Inflammatory macrophage (primary cell): Measurements from ENCODE around the gene MARCHF2.
"Not testable (repeated sequence)": the region's sequence is repeated elsewhere in the genome, so short reads cannot be mapped to it uniquely, and the experiment has no call there.

Experiments
- DNase-seq, 2 donors: peaks; one replicate each; pipeline ENCODE4 v3.0.0-alpha.2; 2020 to 2022
- total RNA-seq, 18 experiments: gene quantifications; one replicate each; lab custom pipeline; 2026; ENCODE audit warnings: mixed read lengths in 6 of 18, inconsistent platforms in 2 of 18; lab: John Stamatoyannopoulos, UW

Gene MARCHF2, protein sequence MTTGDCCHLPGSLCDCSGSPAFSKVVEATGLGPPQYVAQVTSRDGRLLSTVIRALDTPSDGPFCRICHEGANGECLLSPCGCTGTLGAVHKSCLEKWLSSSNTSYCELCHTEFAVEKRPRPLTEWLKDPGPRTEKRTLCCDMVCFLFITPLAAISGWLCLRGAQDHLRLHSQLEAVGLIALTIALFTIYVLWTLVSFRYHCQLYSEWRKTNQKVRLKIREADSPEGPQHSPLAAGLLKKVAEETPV
- 40.3 to 202 (median 89.2) reads per million in 18 experiments for total RNA-seq

DNA sequence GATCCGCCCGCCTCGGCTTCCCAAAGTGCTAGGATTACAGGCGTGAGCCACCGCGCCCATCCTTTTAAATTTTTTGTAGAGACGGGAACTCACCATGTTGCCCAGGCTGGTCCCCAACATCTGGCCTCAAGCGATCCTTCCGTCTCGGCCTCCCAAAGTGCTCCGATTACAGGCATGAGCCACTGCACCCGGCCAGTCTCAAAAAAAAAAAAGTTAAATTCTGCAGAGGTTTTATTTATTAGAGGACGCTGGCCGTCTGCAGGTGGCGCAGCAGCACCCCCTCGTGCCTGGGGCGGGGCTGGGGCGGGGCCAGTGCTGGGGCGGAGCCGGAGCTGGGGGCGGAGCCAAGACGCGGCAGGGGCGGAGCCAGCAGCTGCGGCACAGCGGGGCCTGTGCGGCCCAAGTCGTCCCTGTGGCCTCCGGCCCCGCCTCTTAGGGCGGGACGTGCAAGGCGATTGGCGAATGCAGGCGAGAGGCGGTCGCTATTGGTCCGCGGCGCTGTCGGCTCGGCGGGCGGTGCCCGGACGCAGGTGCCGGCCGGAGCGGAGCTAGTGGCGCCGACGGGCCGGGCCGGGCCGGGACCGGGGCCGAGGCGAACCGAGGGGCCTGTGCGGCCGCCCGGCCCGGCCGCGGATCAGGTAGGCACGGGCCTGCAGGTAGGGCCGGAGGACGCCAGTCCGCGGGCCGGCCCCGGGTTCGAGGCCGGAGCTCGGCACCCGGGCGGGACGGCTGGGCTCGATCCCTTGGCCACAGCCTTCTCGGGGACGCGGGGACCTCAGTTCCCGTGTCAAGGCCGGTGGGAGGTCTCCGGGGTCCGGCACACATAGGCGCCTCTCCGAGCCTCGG lies at the start of gene MARCHF2:
MARCHF2 (plus strand) TSS at position 523 of the 846 bp plus-strand sequence. CDS start 8,536 bp downstream, outside the sequence.
- peak; percentile 98 to 99 for DNase-seq

DNA sequence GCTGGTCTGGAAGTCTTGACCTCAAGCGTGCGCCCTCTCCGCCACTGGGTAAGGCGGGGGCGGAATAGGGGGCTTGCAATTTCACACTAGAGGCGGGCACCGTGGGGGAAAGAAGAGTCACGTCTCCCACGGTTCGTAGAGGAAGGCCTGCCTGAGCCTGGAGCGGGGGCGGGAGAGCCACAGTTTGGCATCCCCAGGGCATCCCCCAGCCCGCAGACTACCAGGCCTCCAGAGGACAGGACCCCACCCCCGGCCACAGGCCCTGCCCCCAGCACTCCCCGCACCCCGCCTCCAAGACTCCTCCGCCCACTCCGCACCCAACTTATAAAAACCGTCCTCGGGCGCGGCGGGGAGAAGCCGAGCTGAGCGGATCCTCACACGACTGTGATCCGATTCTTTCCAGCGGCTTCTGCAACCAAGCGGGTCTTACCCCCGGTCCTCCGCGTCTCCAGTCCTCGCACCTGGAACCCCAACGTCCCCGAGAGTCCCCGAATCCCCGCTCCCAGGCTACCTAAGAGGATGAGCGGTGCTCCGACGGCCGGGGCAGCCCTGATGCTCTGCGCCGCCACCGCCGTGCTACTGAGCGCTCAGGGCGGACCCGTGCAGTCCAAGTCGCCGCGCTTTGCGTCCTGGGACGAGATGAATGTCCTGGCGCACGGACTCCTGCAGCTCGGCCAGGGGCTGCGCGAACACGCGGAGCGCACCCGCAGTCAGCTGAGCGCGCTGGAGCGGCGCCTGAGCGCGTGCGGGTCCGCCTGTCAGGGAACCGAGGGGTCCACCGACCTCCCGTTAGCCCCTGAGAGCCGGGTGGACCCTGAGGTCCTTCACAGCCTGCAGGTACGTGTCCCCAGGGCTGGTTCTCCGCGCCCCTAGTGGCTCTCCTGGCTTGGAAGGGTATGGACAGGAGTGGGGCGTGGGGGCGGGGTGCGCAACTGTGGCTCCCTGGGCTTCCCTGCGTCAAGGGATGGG lies 49.0 kb upstream of the MARCHF2 start, which contains the start of gene ANGPTL4:
ANGPTL4 (plus strand) TSS at position 353 of the 969 bp plus-strand sequence; CDS start at position 520, 167 bp downstream.
- peak in 1 of 2 donors; percentile 34 for DNase-seq

DNA sequence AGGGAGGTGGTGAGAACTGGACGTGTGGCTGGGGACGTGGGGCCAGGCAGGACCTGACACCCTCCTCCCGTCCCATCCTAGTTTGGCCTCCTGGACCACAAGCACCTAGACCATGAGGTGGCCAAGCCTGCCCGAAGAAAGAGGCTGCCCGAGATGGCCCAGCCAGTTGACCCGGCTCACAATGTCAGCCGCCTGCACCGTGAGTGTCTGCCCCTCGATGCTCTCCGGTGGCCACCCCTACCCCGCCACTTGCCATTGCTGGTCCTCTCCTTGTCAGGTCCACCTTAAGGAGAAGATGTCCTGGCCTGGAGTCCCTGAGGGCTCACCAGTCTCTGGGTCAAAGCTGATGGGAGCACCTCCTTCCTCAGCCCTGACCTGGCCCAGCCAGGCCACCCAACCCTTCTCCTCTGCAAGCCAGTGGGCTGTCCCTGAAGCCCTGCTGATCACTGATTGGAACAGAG lies 47.0 kb upstream of the MARCHF2 start:
- DNase-seq: no peak

DNA sequence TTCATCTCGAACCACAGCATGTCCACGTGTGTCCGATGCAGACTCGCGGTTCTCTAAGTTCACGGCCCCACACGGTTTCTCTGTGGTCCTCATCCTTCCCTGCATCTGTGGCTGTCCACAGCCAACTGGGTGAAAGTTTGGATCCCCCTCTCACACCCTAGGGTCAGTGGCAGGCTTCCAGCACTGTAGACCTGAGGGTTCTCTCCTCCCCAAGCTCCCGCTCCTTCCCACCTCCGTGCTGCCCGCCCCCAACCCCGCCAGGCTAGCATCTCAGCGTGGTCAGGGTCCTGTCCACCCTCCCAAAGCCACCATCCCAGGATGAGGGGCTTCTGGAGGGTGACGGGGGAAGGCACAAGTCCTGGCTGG lies 46.2 kb upstream of the MARCHF2 start:
- DNase-seq: no peak

DNA sequence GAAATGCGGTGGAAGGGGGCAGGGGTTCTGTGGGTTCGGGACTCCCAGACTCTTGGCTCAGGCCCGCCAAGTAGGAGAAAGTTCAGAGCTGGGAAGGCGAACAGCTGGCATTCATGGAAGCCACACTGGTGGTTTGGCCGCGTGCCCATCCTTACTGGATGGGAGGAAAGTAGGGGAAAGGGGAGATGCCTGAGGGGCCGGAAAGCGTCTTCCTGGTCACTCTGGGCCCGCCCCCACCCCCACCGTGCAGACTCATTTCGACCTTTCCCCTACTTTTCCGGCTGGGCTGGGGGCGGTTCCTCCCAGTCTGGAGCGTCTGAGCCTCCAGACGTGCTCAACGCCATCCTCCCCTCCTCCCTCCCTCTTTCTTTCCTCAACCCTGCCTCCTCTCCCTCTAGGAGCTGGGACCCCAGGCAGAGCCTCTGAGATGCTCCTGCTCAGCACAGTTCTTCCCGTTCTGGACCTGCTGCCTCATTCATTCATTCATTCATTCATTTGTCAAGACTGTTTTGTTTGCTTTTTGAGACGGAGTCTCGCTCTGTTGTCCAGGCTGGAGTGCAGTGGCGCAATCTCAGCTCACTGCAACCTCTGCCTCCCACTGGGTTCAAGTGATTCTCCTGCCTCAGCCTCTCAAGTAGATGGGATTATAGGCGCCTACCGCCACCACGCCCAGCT lies 45.6 kb upstream of the MARCHF2 start:
- DNase-seq: no peak

DNA sequence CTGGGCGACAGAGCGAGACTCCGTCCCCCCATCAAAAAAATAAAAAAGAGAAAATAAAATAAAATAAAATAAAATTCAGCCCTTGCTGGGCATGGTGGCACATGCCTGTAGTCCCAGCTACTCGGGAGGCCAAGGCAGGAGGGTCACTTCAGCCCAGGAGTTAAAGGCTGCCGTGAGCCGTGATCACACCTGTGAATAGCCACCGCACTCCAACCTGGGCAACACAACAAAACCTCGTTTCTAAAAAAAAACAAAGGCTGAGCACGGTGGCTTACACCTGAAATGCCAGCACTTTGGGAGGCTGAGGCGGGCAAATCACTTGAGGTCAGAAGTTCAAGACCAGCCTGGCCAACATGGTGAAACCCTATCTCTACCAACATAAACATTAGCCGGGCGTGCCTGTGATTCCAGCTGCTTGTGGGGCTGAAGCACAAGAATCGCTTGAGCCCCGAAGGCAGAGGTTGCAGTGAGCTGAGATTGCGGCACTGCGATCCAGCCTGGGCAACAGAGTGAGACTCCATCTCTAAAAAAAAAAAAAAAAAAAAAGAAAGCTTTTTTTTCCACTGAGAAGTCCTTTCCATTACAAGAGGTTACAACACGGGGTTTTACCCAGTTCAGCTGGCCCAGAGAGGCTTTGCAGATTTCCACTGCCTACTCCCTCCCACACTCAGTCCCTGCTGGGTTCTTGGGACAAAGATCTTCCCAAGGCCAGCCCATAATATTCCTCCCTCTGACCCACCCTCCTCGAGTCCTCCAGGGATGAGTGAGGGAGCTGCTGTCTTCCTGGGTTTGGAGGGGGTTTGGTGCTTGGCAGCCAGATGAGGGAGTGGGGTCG lies 42.7 kb upstream of the MARCHF2 start:
- peak in 1 of 2 donors; percentile 62 for DNase-seq

DNA sequence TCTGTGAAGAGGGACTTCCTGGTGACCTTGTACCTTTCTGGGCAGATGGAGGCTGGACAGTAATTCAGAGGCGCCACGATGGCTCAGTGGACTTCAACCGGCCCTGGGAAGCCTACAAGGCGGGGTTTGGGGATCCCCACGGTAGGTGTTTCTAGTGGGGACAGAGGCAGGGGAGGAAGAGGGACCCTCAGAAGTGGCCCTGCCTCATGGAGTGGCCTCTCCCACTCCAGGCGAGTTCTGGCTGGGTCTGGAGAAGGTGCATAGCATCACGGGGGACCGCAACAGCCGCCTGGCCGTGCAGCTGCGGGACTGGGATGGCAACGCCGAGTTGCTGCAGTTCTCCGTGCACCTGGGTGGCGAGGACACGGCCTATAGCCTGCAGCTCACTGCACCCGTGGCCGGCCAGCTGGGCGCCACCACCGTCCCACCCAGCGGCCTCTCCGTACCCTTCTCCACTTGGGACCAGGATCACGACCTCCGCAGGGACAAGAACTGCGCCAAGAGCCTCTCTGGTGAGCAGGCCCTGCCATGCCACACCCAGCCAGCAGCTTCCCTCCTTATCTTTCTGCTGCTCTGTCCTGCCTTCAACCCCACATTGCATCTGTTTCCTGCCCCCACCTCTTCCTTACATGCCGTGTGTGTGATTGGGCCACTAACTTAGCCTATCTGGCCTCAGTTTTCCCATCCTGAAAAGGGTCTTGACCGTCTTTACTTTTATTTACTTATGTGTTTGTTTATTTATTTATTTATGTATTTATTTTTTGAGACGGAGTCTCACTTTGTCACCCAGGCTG lies 41.9 kb upstream of the MARCHF2 start:
- DNase-seq: no peak

DNA sequence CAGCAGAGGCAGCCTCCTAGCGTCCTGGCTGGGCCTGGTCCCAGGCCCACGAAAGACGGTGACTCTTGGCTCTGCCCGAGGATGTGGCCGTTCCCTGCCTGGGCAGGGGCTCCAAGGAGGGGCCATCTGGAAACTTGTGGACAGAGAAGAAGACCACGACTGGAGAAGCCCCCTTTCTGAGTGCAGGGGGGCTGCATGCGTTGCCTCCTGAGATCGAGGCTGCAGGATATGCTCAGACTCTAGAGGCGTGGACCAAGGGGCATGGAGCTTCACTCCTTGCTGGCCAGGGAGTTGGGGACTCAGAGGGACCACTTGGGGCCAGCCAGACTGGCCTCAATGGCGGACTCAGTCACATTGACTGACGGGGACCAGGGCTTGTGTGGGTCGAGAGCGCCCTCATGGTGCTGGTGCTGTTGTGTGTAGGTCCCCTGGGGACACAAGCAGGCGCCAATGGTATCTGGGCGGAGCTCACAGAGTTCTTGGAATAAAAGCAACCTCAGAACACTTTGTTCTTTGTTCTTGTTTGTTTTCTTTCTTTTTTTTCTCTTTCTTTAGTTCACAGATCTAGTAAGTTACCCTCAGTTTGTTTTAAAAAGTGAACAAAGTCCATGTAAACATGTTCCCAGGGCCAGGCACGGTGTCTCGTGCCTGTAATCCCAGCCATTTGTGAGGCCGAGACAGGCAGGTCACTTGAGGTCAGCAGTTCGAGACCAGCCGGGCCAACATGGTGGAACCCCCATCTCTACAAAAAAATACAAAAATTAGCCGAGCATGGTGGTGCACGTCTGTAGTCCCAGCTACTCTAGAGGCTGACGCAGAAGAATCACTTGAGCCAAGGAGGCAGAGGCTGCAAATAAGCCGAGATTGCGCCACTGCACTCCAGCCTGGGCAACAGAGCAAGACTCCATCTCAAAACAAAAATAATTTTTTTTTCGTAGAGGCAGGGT lies 39.0 kb upstream of the MARCHF2 start:
- DNase-seq: no peak

DNA sequence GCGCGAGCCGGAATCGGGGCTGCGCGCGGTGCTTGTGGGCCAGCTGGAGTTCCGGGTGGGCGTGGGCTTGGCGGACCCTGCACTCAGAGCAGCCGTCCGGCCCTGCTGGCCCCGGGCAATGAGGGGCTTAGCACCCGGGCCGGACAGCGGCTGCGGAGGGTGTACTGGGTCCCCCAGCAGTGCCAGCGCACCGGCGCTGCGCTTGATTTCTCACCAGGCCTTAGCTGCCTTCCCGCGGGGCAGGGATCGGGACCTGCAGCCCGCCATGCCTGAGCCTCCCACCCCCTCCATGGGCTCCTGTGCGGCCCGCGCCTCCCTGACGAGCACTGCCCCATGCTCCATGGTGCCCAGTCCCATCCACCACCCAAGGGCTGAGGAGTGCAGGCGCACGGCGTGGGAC lies 37.3 kb upstream of the MARCHF2 start:
- DNase-seq: not testable (repeated sequence)

DNA sequence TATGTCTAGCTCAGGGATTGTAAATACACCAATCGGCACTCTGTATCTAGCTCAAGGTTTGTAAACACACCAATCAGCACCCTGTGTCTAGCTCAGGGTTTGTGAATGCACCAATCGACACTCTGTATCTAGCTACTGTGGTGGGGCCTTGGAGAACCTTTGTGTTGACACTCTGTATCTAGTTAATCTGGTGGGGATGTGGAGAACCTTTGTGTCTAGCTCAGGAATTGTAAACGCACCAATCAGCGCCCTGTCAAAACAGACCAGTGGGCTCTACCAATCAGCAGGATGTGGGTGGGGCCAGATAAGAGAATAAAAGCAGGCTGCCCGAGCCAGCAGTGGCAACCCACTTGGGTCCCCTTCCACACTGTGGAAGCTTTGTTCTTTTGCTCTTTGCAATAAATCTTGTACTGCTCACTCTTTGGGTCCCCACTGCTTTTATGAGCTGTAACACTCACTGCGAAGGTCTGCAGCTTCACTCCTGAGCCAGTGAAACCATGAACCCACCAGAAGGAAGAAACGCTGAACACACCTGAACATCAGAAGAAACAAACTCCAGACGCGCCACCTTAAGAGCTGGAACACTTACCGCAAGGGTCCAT lies 36.6 kb upstream of the MARCHF2 start:
- not testable (repeated sequence) for DNase-seq

DNA sequence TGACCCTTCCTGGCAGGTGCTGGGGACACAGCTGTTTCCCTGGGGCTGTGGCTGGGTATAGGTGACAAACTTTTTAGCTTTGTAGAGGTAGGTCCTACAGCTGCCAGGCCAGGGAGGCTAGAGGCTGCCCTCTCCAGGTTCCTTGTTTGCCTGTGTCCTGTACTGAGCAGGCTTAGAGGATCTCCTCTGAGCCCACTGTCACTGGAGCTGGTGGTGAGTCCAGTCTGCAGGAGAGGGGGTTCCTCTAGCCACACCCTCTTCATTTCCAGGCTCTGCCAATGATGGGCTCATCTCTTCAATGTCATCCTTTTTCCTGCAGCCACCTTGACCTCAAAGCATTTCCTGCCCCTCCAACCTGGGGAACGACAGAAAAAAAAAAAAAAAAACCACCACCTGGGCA lies 35.5 kb upstream of the MARCHF2 start:
- DNase-seq: no peak

DNA sequence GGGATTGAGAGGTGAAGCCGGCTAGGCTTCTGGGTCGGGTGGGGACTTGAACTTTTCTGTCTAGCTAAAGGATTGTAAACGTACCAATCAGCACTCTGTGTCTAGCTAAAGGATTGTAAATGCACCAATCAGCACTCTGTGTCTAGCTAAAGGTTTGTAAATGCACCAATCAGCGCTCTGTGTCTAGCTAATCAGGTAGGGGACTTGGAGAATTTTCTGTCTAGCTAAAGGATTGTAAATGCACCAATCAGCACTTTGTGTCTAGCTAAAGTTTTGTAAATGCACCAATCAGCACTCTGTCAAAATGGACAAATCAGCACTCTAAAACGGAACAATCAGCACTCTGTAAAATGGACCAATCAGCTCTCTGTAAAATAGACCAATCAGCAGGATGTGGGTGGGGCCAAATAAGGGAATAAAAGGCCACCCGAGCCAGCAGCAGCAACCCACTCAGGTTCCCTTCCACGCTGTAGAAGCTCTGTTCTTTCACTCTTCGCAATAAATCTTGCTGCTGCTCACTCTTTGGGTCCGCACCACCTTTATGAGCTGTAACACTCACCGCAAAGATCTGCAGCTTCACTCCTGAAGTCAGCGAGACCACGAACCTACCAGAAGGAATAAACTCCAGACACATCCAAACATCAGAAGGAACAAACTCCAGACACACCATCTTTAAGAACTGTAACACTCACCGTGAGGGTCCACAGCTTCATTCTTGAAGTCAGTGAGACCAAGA lies 33.8 kb upstream of the MARCHF2 start:
- not testable (repeated sequence) for DNase-seq

DNA sequence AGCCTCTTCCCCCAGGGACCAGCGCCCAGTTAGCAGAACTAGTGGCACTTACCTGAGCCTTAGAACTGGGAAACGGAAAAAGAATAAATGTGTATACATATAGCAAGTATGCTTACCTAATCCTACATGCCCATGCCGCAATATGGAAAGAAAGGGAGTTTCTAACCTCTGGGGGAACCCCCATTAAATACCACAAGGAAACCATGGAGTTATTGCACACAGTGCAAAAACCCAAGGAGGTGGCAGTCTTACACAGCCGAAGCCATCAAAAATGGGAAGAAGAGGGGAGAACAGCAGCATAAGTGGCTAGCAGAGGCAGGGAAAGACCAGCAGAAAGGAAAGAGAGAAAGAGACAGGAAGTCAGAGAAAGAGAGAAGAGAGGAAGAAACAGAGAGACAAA lies 28.5 kb upstream of the MARCHF2 start:
- peak; percentile 43 to 51 for DNase-seq

DNA sequence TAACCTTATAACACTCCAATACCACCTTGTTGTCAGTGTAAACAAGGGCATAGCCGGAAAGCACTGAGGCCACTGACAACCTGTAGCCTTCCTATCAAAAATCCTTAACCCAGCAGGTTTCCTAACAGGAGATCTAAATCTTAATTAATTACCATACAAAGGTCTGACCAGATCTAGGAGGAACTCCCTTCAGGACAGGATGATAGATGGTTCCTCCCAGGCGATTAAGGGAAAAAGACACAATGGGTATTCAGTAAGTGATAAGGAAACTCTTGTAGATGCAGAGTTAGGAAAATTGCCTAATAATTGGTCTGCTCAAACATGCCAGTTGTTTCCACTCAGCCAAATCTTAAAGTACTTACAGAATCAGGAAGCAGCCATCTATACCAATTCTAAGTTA lies 28.0 kb upstream of the MARCHF2 start:
- DNase-seq: not testable (repeated sequence)

DNA sequence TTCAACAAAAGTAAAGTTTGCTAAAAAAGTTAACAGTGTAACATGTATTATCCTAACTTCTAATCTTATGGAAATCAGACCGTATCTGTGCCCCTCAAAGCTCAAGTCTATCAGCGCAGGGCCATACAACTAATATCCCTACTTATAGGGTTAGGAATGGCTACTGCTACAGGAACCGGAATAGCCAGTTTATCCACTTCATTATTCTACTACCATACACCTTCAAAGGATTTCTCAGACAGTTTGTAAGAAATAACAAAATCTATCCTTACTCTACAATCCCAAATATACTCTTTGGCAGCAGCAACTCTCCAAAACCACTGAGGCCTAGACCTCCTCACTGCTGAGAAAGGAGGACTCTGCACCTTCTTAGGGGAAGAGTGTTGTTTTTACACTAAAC lies 27.5 kb upstream of the MARCHF2 start:
- DNase-seq: not testable (repeated sequence)

DNA sequence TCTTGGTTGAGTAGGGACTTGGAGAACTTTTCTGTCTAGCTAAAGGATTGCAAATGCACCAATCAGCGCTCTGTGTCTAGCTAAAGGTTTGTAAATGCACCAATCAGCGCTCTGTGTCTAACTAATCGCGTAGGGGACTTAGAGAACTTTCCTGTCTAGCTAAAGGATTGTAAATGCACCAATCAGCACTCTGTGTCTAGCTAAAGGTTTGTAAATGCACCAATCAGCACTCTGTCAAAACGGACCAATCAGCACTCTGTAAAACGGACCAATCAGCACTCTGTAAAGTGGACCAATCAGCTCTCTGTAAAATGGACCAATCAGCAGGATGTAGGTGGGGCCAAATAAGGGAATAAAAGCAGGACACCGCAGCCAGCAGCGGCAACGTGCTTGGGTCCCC lies 26.7 kb upstream of the MARCHF2 start:
- DNase-seq: not testable (repeated sequence)

DNA sequence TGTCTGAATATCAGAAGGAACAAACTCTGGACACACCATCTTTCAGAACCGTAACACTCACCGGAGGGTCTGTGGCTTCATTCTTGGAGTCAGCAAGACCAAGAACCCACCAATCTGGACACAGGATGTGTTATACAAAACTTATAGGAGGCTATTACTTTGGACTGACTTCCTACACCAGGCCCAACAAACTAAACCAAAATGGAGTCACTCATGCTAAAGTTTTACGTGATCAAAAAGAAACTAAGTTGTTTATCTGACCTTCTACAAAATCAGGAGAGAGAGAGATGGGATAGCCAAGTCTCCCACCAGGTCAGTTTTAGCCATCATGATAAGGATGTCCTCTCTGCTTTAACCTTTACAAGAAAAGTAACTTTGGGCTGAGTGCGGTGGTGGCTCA lies 26.1 kb upstream of the MARCHF2 start:
- DNase-seq: no peak
